Cardiac muscle cell (in vitro differentiated cells and primary cell): ENCODE results near the gene VSIG10L2. TPM values are rescaled to one million over a fixed set of nuclear protein-coding genes. Genes with fewer than 3 reads are reported as not detected.

Experiments
- DNase-seq, 2 donors: peaks; one replicate each; pipeline versions ENCODE4 v3.0.0 to v3.0.0-alpha.2; 2010 to 2017; ENCODE audit warnings: low read depth in 1 of 2, low spot score in 1 of 2
- H3K27ac ChIP-seq: fragments of 200-600 bp; sonication (generic); 2 replicates; pipeline ENCODE4 v1.5.1; 2016
- H3K27me3 ChIP-seq: fragments of 200-600 bp; sonication (generic); 2 replicates; pipeline ENCODE4 v1.6.0; 2016; ENCODE audit warnings: control low read depth
- H3K36me3 ChIP-seq: fragments of 200-600 bp; sonication (generic); 2 replicates; pipeline ENCODE4 v1.5.1; 2016; ENCODE audit warnings: control low read depth
- H3K4me1 ChIP-seq: fragments of 200-600 bp; sonication (generic); 2 replicates; pipeline ENCODE4 v1.8.1; 2017; ENCODE audit warnings: low read depth, mild to moderate bottlenecking, mixed run types
- H3K4me3 ChIP-seq: fragments of 200-600 bp; sonication (generic); 2 replicates; pipeline ENCODE4 v1.5.1; 2016; ENCODE audit warnings: mild to moderate bottlenecking
- H3K9me3 ChIP-seq: fragments of 200-600 bp; sonication (generic); 2 replicates; pipeline ENCODE4 v1.5.1; 2017; ENCODE audit warnings: low read depth, mild to moderate bottlenecking, control low read depth
- CTCF ChIP-seq: IDR thresholded peaks from 2 replicates; pipeline ENCODE4 v1.5.1; 2012; ENCODE audit warnings: low read depth, mild to moderate bottlenecking, low read length
- polyA plus RNA-seq: library from polyadenylated mRNA; unstranded; fragments of >200 nt; fragmentation: Nextera tagmentation; extraction: Ambion mirVana; gene quantifications from 2 replicates; pipeline ENCODE4 v1.2.1, GENCODE V29; 2016
- total RNA-seq: library from RNA; depleted of rRNA; stranded (reverse); fragments of >200 nt; gene quantifications from 2 replicates; pipeline ENCODE4 v1.2.3, GENCODE V29; 2016

The VSIG10L2 gene
- total and polyA plus RNA-seq, 2 experiments from 2014 or later = not detected

DNA sequence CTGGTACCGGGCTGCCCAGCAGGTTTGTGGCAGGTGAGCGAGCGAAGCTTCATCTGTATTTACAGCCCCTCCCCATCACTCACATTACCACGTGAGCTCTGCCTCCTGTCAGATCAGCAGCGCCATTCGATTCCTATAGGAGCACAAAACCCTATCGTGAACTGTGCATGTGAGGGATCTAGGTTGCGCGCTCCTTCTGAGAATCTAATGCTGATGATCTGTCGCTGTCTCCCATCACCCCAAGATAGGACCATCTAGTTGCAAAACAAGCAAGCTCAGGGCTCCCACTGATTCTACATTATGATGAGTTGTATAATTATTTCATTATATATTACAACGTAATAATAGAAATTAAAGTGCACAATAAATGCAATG is 15.8 kb upstream of the VSIG10L2 start:
- H3K36me3 ChIP-seq = no peaks in the 10 kb centered on the region
- DNase-seq = no peak
- TF ChIP-seq CTCF = no peak
- no peaks in the 10 kb centered on the region for H3K4me1 ChIP-seq
- no peaks in the 10 kb centered on the region for H3K27me3 ChIP-seq
- no peaks in the 10 kb centered on the region for H3K9me3 ChIP-seq
- H3K4me3 ChIP-seq = no peak overlapping the region
- H3K27ac ChIP-seq = no peak overlapping the region

- H3K27ac ChIP-seq = no peak overlapping the region
- no peak for TF ChIP-seq CTCF
Measured at GRCh38 chr11:125931116-125931515, 14.7 kb upstream of the VSIG10L2 start.

DNA sequence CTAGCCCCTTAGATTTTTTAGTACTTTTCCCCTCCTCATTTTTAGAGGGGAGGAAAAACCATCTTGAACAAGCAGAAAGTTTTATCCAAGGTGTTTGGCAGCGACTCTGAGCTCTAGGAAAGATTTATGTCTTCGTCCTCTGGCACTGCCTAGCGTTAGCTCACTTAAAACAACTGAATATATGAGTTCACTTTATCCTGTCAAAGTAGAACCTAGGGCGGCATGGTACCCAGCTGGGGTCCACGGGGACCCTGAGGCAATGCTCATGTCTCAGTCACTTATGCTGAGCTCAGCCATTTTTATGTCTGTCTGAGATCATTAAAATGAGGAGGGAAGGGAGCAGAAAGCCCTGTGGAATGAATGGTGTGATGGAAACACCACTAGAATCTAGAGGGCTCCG is 14.2 kb upstream of the VSIG10L2 start:
- no peak for TF ChIP-seq CTCF
- no peaks in the 10 kb centered on the region for H3K36me3 ChIP-seq
- no peaks in the 10 kb centered on the region for H3K9me3 ChIP-seq
- H3K27me3 ChIP-seq = no peaks in the 10 kb centered on the region
- DNase-seq = no peak
- no peak overlapping the region for H3K4me3 ChIP-seq
- no peak overlapping the region for H3K27ac ChIP-seq
- H3K4me1 ChIP-seq = no peaks in the 10 kb centered on the region

More at GRCh38 chr11:125931116-125931515, 14.7 kb upstream of the VSIG10L2 start:
- H3K4me1 ChIP-seq = no peaks in the 10 kb centered on the region
- no peak overlapping the region for H3K4me3 ChIP-seq
- H3K27me3 ChIP-seq = no peaks in the 10 kb centered on the region
- no peaks in the 10 kb centered on the region for H3K9me3 ChIP-seq
- no peak for DNase-seq
- H3K36me3 ChIP-seq = no peaks in the 10 kb centered on the region

DNA sequence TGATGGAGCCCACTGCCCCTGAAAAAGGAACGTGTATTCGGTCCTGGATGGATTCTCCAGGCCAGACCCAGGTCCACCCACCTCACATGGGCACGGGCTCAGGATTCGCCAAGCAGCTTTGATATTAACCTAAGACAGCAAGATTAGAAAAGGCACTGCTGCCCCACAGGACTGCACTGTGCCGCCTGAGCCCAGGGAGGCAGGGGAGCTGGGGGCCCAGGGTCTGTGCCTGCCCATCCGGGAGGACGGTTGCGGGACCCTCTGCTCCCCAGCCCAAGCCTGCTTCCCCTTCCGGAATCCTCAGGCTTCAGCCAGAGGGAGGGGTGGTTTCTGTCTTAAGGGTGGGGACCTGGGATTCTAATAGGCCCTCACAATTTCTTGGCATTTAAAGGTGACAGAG is 13.5 kb upstream of the VSIG10L2 start:
- no peaks in the 10 kb centered on the region for H3K36me3 ChIP-seq
- no peaks in the 10 kb centered on the region for H3K9me3 ChIP-seq
- DNase-seq = no peak
- H3K4me1 ChIP-seq = no peaks in the 10 kb centered on the region
- TF ChIP-seq CTCF = no peak
- no peak overlapping the region for H3K27ac ChIP-seq
- H3K4me3 ChIP-seq = no peak overlapping the region
- no peaks in the 10 kb centered on the region for H3K27me3 ChIP-seq

DNA sequence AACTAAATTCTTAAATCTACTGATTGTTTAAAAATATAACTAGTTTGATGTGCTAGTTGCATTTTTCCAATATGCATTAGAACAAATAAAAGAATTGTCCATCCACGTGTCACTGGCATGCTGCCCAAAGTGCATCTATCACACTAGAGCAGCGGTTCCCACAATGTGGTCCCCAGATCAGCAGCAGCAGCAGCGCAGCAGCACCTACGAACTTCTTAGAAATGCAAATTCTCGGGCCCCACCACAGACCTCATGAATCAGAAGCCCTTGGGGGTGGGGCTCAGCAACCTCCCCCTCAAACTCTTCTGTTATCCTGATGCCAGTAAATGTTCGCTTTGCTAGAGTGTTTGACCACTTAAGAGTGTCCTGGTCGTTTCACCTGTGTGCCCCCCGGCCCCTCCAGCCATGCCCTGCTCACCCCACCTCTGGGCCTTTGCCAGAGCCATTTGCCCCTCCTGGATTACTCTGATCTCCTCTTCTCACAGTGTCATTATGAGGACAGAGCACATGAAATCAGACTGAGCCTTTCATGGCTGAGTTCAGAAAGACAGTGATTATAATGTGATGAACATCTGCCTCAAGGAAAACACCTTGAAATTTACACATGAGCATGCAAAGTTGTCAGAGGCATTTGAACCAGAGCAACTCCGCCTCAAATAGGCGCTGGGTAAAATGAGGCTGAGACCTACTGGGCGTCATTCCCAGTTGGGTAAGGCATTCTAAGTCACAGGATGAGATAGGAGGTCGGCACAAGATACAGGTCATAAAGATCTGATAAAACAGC is 12.6 kb upstream of the VSIG10L2 start:
- Histone ChIP-seq H3K4me1 (no peaks in the 10 kb centered on the region), H3K27me3 (no peaks in the 10 kb centered on the region), H3K36me3 (no peaks in the 10 kb centered on the region), H3K27ac (no peak overlapping the region), H3K9me3 (no peaks in the 10 kb centered on the region), H3K4me3 (no peak overlapping the region)
- no peak for DNase-seq
- TF ChIP-seq CTCF = no peak

- Histone ChIP-seq H3K27me3 (no peaks in the 10 kb centered on the region), H3K4me1 (no peaks in the 10 kb centered on the region), H3K27ac (no peak overlapping the region), H3K4me3 (no peak overlapping the region), H3K9me3 (no peaks in the 10 kb centered on the region), H3K36me3 (no peaks in the 10 kb centered on the region)
- TF ChIP-seq CTCF = no peak
- no peak for DNase-seq
Measured at GRCh38 chr11:125934473-125934872, 11.4 kb upstream of the VSIG10L2 start.
